Naive thymus-derived CD4-positive, alpha-beta T cell (primary cell): Measurements from ENCODE around the gene TMEM247. TPM values are rescaled to one million over a fixed set of nuclear protein-coding genes. Genes with fewer than 3 reads are reported as not detected.
A peak's percentile ranks its signal among the peaks of the same experiment; 100 is the strongest.
"Not testable (repeated sequence)": the region's sequence is repeated elsewhere in the genome, so short reads cannot be mapped to it uniquely, and the experiment has no call there.

Experiments used
- ATAC-seq: fragments of 150-1000 bp; cut with Tn5 transposase; 2 replicates; pipeline ENCODE4 v1.10.0; 2021; ENCODE audit warnings: mild to moderate bottlenecking, moderate library complexity
- CTCF ChIA-PET: fragments of 350-600 bp; sonication (Branson Sonifier 250); formaldehyde crosslinking; loops from one replicate; lab custom pipeline; 2021; ENCODE audit warnings: antibody characterized with exemption; lab: Charles Lee
- POLR2A ChIA-PET: fragments of 350-600 bp; sonication (Branson Sonifier 250); formaldehyde crosslinking; loops from one replicate; lab custom pipeline; 2021; ENCODE audit warnings: antibody characterized with exemption, inconsistent platforms; lab: Charles Lee
- DNase-seq, 9 donors: peaks; one replicate each; pipeline versions ENCODE4 v3.0.0 to v3.0.0-alpha.2; 2020 to 2022; ENCODE audit warnings: mixed read lengths in 1 of 9
- H3K27ac ChIP-seq: one replicate; pipeline ENCODE4 v1.7.0; 2013; ENCODE audit warnings: mild to moderate bottlenecking, low read depth, low read length, moderate library complexity
- H3K27me3 ChIP-seq, 2 donors: one replicate each; pipeline ENCODE4 v1.7.0; 2013; ENCODE audit warnings: low read length in 2 of 2, mild to moderate bottlenecking in 2 of 2, moderate library complexity in 2 of 2; ENCODE audit not compliant: control insufficient read depth in 2 of 2, insufficient read depth in 2 of 2
- H3K36me3 ChIP-seq, 3 experiments: 1 replicate in 2 of 3; 2 replicates in 1 of 3; pipeline ENCODE4 v1.7.0; 2013; ENCODE audit warnings: low read length in 3 of 3, mild to moderate bottlenecking in 3 of 3, moderate library complexity in 1 of 3; ENCODE audit not compliant: insufficient read depth in 3 of 3, control insufficient read depth in 2 of 3
- H3K4me1 ChIP-seq, 2 donors: one replicate each; pipeline ENCODE4 v1.7.0; 2013; ENCODE audit warnings: low read length in 2 of 2, mild to moderate bottlenecking in 2 of 2, moderate library complexity in 1 of 2; ENCODE audit not compliant: control insufficient read depth in 2 of 2, insufficient read depth in 2 of 2
- H3K4me3 ChIP-seq: 2 replicates; pipeline ENCODE4 v1.7.0; 2013; ENCODE audit warnings: mild to moderate bottlenecking, low read length
- H3K9me3 ChIP-seq, 3 experiments: 1 replicate in 2 of 3; 2 replicates in 1 of 3; pipeline ENCODE4 v1.7.0; 2013; ENCODE audit warnings: low read length in 3 of 3; ENCODE audit not compliant: control insufficient read depth in 2 of 3
- H3K27ac Mint-ChIP-seq, 9 donors: one replicate each; pipeline ENCODE4 v1.8.0; 2020 to 2022; ENCODE audit warnings: mixed read lengths in 9 of 9, mild to moderate bottlenecking in 8 of 9, moderate library complexity in 5 of 9, inconsistent platforms in 2 of 9
- H3K27me3 Mint-ChIP-seq, 5 donors: one replicate each; pipeline ENCODE4 v1.8.0; 2021 to 2022; ENCODE audit warnings: mixed read lengths in 5 of 5, mild to moderate bottlenecking in 1 of 5
- H3K36me3 Mint-ChIP-seq, 5 donors: one replicate each; pipeline ENCODE4 v1.8.0; 2020 to 2022; ENCODE audit warnings: mixed read lengths in 5 of 5, mild to moderate bottlenecking in 3 of 5, inconsistent platforms in 1 of 5
- H3K4me1 Mint-ChIP-seq, 7 donors: one replicate each; pipeline ENCODE4 v1.8.0; 2020 to 2022; ENCODE audit warnings: mixed read lengths in 7 of 7, mild to moderate bottlenecking in 3 of 7, inconsistent platforms in 1 of 7
- H3K4me3 Mint-ChIP-seq, 10 donors: one replicate each; pipeline ENCODE4 v1.8.0; 2020 to 2022; ENCODE audit warnings: mild to moderate bottlenecking in 10 of 10, mixed read lengths in 10 of 10, moderate library complexity in 6 of 10, inconsistent platforms in 2 of 10
- H3K9me3 Mint-ChIP-seq, 11 donors: one replicate each; pipeline ENCODE4 v1.8.0; 2020 to 2022; ENCODE audit warnings: mixed read lengths in 11 of 11, mild to moderate bottlenecking in 4 of 11, inconsistent platforms in 1 of 11, moderate library complexity in 1 of 11
- intact Hi-C, 2 donors: fragments of 100-400 bp; cut with micrococcal nuclease; formaldehyde crosslinking; loops; one replicate each; pipeline ENCODE4 v1.15.1; 2023
- polyA plus RNA-seq, 2 donors: library from polyadenylated mRNA; unstranded; fragments of 300-500 nt; fragmentation: Illumina TruSeq; gene quantifications; one replicate each; pipeline ENCODE4 v1.2.3, GENCODE V29; 2021
- total RNA-seq, 6 experiments: library from RNA in 5 of 6; stranded (reverse) in 5 of 6; gene quantifications; 1 replicate in 5 of 6; 2 replicates in 1 of 6; pipeline ENCODE4 v1.2.3 and lab custom pipeline; 2021 to 2026

The TMEM247 gene
- total and polyA plus RNA-seq, 7 experiments from 2014 or later = not detected

DNA sequence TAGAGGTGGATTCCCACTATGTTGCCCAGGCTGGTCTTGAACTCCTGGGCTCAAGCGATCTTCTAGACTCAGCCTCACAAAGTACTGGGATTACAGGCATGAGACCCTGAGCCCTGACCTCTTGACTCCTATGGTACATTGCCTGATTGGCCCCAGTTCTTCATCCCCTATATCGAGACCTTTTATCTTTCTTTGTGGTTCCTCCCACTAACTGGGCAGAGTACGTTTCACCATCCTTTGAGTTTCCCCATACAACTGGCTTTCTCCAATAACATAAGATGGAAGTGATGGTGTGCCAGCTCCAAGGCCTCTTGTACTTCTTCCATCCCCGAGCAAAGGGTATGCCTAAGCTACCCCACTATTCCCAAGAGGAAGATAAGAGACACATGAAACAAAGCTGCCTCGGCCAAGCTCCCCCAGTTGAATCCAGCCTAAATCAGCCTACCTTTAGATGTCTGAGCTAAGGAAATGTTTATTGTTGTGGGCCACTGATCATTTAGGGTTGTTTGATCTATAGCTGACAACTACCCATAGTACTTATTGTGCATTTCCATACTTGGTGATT, 8.3 kb upstream of the TMEM247 start:
- Mint-ChIP-seq H3K27me3 (peaks cover 0 to 35% (median 0%) of the 10 kb centered on the region in 5 donors), H3K4me1 (peaks cover 0 to 6% (median 0%) of the 10 kb centered on the region in 7 donors), H3K4me3 (no peak overlapping the region), H3K27ac (no peak overlapping the region), H3K36me3 (peaks cover 0 to 7% (median 7%) of the 10 kb centered on the region in 5 donors), H3K9me3 (peaks cover 0 to 26% (median 8%) of the 10 kb centered on the region in 11 donors)
- Histone ChIP-seq H3K36me3 (no peaks in the 10 kb centered on the region), H3K4me3 (no peak overlapping the region), H3K27ac (no peak overlapping the region), H3K27me3 (no peaks in the 10 kb centered on the region), H3K9me3 (no peaks in the 10 kb centered on the region), H3K4me1 (no peaks in the 10 kb centered on the region)
- no peak for DNase-seq
- no peak for ATAC-seq
- POLR2A ChIA-PET = interaction anchor here (0.8 kb wide), 1 partner anchor 206 kb away, joined by 6 read pairs; no protein-coding TSS in a partner anchor
- intact Hi-C loops = no loop called here
- CTCF ChIA-PET = no interaction called here

- Histone ChIP-seq H3K27ac (no peak overlapping the region), H3K4me1 (no peaks in the 10 kb centered on the region), H3K36me3 (no peaks in the 10 kb centered on the region), H3K4me3 (no peak overlapping the region), H3K9me3 (no peaks in the 10 kb centered on the region), H3K27me3 (no peaks in the 10 kb centered on the region)
- POLR2A ChIA-PET = no interaction called here
- Mint-ChIP-seq H3K4me1 (peaks cover 3 to 8% (median 5%) of the 10 kb centered on the region in 7 donors), H3K27me3 (peaks cover 0 to 37% (median 0%) of the 10 kb centered on the region in 5 donors), H3K4me3 (no peak overlapping the region), H3K9me3 (peaks cover 0 to 32% (median 11%) of the 10 kb centered on the region in 11 donors), H3K27ac (no peak overlapping the region), H3K36me3 (peaks cover 0 to 11% (median 11%) of the 10 kb centered on the region in 5 donors)
- ATAC-seq = no peak
- CTCF ChIA-PET = no interaction called here
- intact Hi-C loops = no loop called here
- DNase-seq = no peak
Measured at GRCh38 chr2:46471697-46472096, 7.7 kb upstream of the TMEM247 start.

- H3K4me1 Mint-ChIP-seq = peaks cover 7 to 12% (median 9%) of the 10 kb centered on the region in 7 donors
- H3K36me3 Mint-ChIP-seq = peaks cover 0 to 16% (median 13%) of the 10 kb centered on the region in 5 donors
- peaks cover 0 to 38% (median 0%) of the 10 kb centered on the region in 5 donors for H3K27me3 Mint-ChIP-seq
- H3K9me3 Mint-ChIP-seq = peaks cover 0 to 37% (median 13%) of the 10 kb centered on the region in 11 donors
- H3K27ac ChIP-seq, POLR2A ChIA-PET, H3K36me3 ChIP-seq, H3K4me1 ChIP-seq, intact Hi-C loops, H3K4me3 Mint-ChIP-seq, H3K27ac Mint-ChIP-seq, ATAC-seq, H3K27me3 ChIP-seq, H3K9me3 ChIP-seq, H3K4me3 ChIP-seq, CTCF ChIA-PET, DNase-seq: not testable (repeated sequence)
Measured at GRCh38 chr2:46472165-46472564, 7.2 kb upstream of the TMEM247 start.

DNA sequence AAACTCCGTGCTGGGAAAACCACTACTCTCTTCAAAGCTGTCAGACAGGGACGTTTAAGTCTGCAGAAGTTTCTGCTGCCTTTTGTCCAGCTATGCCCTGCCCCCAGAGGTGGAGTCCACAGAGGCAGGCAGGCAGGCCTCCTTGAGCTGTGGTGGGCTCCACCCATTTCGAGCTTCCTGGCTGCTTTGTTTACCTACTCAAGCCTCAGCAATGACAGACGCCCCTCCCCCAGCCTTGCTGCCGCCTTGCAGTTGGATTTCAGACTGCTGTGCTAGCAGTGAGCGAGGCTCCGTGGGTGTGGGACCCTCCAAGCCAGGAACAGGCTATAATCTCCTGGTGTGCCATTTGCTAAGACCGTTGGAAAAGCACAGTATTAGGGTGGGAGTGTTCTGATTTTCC, 1.9 kb upstream of the TMEM247 start:
- Mint-ChIP-seq H3K4me3 (peak overlapping the region in 8 of 10 donors; percentile 9 to 59 (median 37)), H3K9me3 (peaks cover 0 to 47% (median 15%) of the 10 kb centered on the region in 11 donors), H3K27me3 (peaks cover 0 to 36% (median 0%) of the 10 kb centered on the region in 5 donors), H3K4me1 (peaks cover 9 to 29% (median 24%) of the 10 kb centered on the region in 7 donors), H3K36me3 (peaks cover 0 to 20% (median 13%) of the 10 kb centered on the region in 5 donors), H3K27ac (peak overlapping the region in 3 of 9 donors; percentile 32 to 79 (median 56))
- peak in 5 of 9 donors; percentile 15 to 53 (median 36) for DNase-seq
- CTCF ChIA-PET, H3K27ac ChIP-seq, H3K36me3 ChIP-seq, H3K4me3 ChIP-seq, intact Hi-C loops, H3K9me3 ChIP-seq, H3K27me3 ChIP-seq, ATAC-seq, POLR2A ChIA-PET: not testable (repeated sequence)
- H3K4me1 ChIP-seq = peaks cover 0 to 12% of the 10 kb centered on the region in 2 donors

- H3K4me3 Mint-ChIP-seq = peak overlapping the region in 4 of 10 donors; percentile 27 to 59 (median 46)
- CTCF ChIA-PET = no interaction called here
- no peak for DNase-seq
Measured at GRCh38 chr2:46477925-46478324, 1.4 kb upstream of the TMEM247 start.

GRCh38 chr2:46480562-46480961, 1.2 kb downstream of the TMEM247 start:
- Histone ChIP-seq H3K4me1 (peaks cover 0 to 12% of the 10 kb centered on the region in 2 donors), H3K9me3 (no peaks in the 10 kb centered on the region), H3K27me3 (no peaks in the 10 kb centered on the region), H3K27ac (no peak overlapping the region), H3K4me3 (no peak overlapping the region), H3K36me3 (no peaks in the 10 kb centered on the region)
- Mint-ChIP-seq H3K4me1 (peaks cover 9 to 29% (median 24%) of the 10 kb centered on the region in 7 donors), H3K36me3 (peaks cover 0 to 13% (median 6%) of the 10 kb centered on the region in 5 donors), H3K27me3 (peaks cover 0 to 10% (median 0%) of the 10 kb centered on the region in 5 donors), H3K9me3 (peaks cover 0 to 23% (median 8%) of the 10 kb centered on the region in 11 donors), H3K4me3 (no peak overlapping the region), H3K27ac (no peak overlapping the region)
- intact Hi-C loops = no loop called here
- ChIA-PET POLR2A (no interaction called here), CTCF (no interaction called here)
- DNase-seq (no peak), ATAC-seq (no peak)

More at GRCh38 chr2:46477925-46478324, 1.4 kb upstream of the TMEM247 start:
- H3K36me3 Mint-ChIP-seq = peaks cover 0 to 20% (median 13%) of the 10 kb centered on the region in 5 donors
- peaks cover 0 to 46% (median 15%) of the 10 kb centered on the region in 11 donors for H3K9me3 Mint-ChIP-seq
- no peaks in the 10 kb centered on the region for H3K9me3 ChIP-seq
- H3K27me3 ChIP-seq = no peaks in the 10 kb centered on the region
- no peak for ATAC-seq
- peaks cover 0 to 33% (median 0%) of the 10 kb centered on the region in 5 donors for H3K27me3 Mint-ChIP-seq
- H3K4me1 Mint-ChIP-seq = peaks cover 9 to 29% (median 24%) of the 10 kb centered on the region in 7 donors
- POLR2A ChIA-PET = no interaction called here
- H3K36me3 ChIP-seq = no peaks in the 10 kb centered on the region
- H3K4me1 ChIP-seq = peaks cover 0 to 12% of the 10 kb centered on the region in 2 donors
- no peak overlapping the region for H3K4me3 ChIP-seq
- intact Hi-C loops = no loop called here
- peak overlapping the region in 2 of 9 donors; percentile 16 to 56 for H3K27ac Mint-ChIP-seq
- no peak overlapping the region for H3K27ac ChIP-seq
